ENCODE results near the gene MARVELD1.

The MARVELD1 gene

DNA sequence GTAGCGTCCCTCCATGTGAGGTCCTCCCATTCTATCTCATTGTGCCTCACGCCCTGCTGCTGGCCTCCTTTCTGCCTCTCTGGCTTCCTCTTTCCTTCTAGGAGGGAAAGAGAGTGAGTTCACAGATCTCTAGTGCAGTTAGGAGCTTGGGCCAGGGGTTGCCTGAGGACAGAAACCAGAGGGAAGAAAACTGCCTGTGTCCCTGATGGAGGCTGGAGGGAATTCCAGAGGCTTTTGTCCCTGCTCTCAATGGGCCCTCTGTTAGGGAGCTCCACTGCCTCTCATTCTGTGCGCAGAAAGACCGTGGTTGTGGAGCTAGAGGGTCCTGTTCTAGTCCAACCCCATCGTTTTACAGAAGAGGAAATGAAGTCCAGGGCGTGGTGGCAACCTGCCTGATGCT, 4.6 kb downstream of the MARVELD1 start:
- no peak for TF ChIP-seq CTCF (conservative IDR thresholded peaks at IDR 0.05; ENCODE audit: low read depth, low read length)
- no peak for DNase-seq (ENCODE audit: low read depth)
- H3K4me3 ChIP-seq (ENCODE audit: low read length), result no peak overlapping the region

- no peak for TF ChIP-seq CTCF (conservative IDR thresholded peaks at IDR 0.05; ENCODE audit: low read depth, low read length)
- H3K4me3 ChIP-seq (ENCODE audit: low read length), result no peak overlapping the region
Measured at GRCh38 chr10:97718659-97719142, 5.2 kb downstream of the MARVELD1 start.

GRCh38 chr10:97719602-97720001, 6.1 kb downstream of the MARVELD1 start:
- no peak overlapping the region for H3K4me3 ChIP-seq (ENCODE audit: low read length)
- no peak for TF ChIP-seq CTCF (conservative IDR thresholded peaks at IDR 0.05; ENCODE audit: low read depth, low read length)
- DNase-seq (ENCODE audit: low read depth), result no peak

More at GRCh38 chr10:97718659-97719142, 5.2 kb downstream of the MARVELD1 start:
- no peak for DNase-seq (ENCODE audit: low read depth)

DNA sequence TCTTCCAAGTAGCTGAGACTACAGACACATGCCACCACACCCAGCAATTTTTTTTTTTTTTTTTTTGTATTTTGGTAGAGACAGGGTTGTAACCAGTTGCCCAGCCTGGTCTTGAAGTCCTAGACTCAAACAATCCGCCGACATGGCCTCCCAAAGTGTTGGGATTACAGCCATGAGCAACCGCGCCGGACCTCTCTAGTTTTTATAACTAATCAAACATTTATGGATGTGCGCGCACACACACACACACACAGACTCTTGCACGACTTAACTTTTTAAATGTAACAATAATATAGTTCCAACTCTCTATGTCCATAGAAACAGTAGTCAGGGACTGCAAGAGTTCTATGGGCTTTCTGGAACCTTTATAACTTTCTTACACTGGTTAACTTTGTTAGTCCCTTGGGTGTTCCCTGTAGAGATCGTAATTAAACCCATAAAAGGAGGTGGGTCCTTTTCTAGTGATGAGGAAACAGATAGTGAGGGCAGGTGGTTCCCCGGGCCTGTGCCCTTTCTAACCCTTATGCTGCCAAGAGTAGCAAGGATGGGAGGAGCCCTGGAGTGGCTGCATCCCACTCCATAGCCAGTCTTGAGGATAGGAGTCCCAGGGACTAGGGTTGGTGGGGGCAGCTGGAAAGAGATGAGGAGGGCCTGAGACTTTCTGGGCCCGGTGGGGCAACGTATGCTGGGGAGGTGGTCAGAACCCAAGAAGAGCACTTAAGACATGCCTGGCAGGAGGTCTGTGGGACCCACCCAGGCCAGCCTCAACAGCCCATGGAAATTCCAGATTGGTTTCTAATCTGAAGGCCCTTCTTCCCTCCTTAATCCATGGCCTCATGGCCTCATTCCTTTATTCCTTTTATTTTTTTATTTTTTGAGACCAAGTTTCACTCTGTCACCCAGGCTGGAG, 8.6 kb downstream of the MARVELD1 start:
- no peak overlapping the region for H3K4me3 ChIP-seq (ENCODE audit: low read length)
- no peak for TF ChIP-seq CTCF (conservative IDR thresholded peaks at IDR 0.05; ENCODE audit: low read depth, low read length)
- no peak for DNase-seq (ENCODE audit: low read depth)

DNA sequence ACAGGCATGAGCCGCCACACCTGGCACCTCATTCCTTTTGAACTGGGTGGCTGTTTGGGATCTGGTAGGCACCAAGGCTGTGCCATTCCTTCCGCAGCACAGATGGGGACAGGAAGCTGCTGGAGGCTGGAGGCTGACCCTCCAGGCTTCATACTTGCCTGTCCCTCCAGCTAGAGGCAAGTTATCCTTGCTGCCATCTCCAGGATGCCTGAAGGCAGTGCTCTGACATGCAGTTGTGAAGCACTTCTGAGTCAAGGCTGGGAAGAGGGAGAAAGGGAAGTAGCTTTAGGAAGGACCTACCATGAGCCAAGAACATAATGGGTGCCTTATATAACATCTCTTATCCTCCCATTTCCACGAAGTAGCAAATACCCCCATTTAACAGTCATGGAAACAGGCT, 9.5 kb downstream of the MARVELD1 start:
- no peak overlapping the region for H3K4me3 ChIP-seq (ENCODE audit: low read length)
- no peak for DNase-seq (ENCODE audit: low read depth)
- TF ChIP-seq CTCF (conservative IDR thresholded peaks at IDR 0.05; ENCODE audit: low read depth, low read length), result no peak

- no peak for TF ChIP-seq CTCF (conservative IDR thresholded peaks at IDR 0.05; ENCODE audit: low read depth, low read length)
- no peak overlapping the region for H3K4me3 ChIP-seq (ENCODE audit: low read length)
- peak; percentile 89 for DNase-seq (ENCODE audit: low read depth)
Measured at GRCh38 chr10:97724341-97724941, 10.9 kb downstream of the MARVELD1 start.

All from retinal pigment epithelial cell (primary cell).